Muscle layer of colon (tissue), 2 donors: Measurements from ENCODE around the gene RHOA.

Source experiments
- H3K27ac ChIP-seq: one replicate; pipeline ENCODE4 v1.7.0; 2013; ENCODE audit warnings: low read depth, mild to moderate bottlenecking, low read length, moderate library complexity
- H3K27me3 ChIP-seq, 2 donors: one replicate each; pipeline ENCODE4 v1.7.0; 2013; ENCODE audit warnings: low read length in 2 of 2, mild to moderate bottlenecking in 2 of 2; ENCODE audit not compliant: insufficient read depth in 2 of 2, control insufficient read depth in 1 of 2
- H3K36me3 ChIP-seq: one replicate; pipeline ENCODE4 v1.7.0; 2013; ENCODE audit warnings: mild to moderate bottlenecking, low read length; ENCODE audit not compliant: insufficient read depth
- H3K4me1 ChIP-seq: one replicate; pipeline ENCODE4 v1.7.0; 2013; ENCODE audit warnings: mild to moderate bottlenecking, low read length; ENCODE audit not compliant: insufficient read depth
- H3K4me3 ChIP-seq, 2 donors: one replicate each; pipeline ENCODE4 v1.7.0; 2013; ENCODE audit warnings: low read length in 2 of 2, low read depth in 1 of 2, mild to moderate bottlenecking in 1 of 2, moderate library complexity in 1 of 2
- H3K9ac ChIP-seq: one replicate; pipeline ENCODE4 v1.7.0; 2013; ENCODE audit warnings: low read length
- H3K9me3 ChIP-seq: one replicate; pipeline ENCODE4 v1.7.0; 2013; ENCODE audit warnings: mild to moderate bottlenecking, low read length
- donor health status: abdominal sarcoma.
- donor health status: Adenocarcinoma of cecum.

Gene RHOA

GRCh38 chr3:49424816-49425215 is 13.0 kb upstream of the RHOA start:
- Histone ChIP-seq H3K27ac (no peak overlapping the region), H3K27me3 (no peaks in the 10 kb centered on the region), H3K9ac (no peak overlapping the region), H3K4me1 (peaks cover 17% of the 10 kb centered on the region), H3K9me3 (no peaks in the 10 kb centered on the region), H3K36me3 (peaks cover 25% of the 10 kb centered on the region), H3K4me3 (no peak overlapping the region)

DNA sequence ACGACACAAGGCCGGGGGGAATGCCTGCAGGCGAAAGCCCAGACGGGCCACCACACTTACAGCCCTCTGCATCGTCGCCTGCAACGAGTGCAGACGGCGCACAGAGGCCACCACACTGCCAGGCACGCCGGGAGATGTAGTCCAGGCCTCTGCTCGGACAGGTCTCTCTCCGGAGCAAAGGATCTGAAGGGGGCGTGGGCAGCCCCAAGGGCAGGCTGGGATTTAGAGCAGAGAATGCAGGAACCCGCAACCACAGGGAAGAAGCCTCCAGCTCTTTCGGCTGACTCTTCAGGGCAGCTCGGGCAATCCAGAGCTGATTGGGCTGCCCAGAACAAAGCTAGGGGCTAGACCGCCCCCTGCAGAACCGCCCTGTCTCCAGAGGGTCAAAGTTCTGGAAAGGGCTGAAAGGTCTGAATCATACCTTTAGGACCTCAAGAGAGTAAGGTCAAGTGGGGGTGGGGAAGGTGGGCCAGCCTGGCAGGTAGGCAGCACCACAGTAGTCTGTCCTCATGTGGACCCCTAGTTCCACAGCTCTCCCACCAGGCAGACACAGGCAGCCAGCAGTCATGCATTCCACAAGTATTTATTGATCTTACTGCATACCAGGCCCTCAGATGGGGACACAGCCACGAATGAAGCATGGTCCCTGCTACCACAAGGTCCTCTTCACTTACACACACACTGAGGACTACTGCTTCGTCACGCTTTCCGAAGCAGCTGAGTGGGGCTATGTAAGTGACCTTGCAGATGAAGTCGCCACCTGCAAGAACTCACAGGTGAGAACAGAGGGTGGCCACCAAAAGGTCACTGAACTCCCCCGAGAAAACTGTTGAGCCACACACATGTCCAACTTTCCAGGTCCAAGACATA is 10.8 kb upstream of the RHOA start, which contains the start of gene AMT:
AMT (minus strand) TSS at position 95 of the 870 bp plus-strand sequence; CDS start at position 72, 23 bp downstream.
- Histone ChIP-seq H3K4me3 (peak within 1 kb of the TSS; percentile 30 to 42), H3K27ac (peak within 1 kb of the TSS; percentile 54)

DNA sequence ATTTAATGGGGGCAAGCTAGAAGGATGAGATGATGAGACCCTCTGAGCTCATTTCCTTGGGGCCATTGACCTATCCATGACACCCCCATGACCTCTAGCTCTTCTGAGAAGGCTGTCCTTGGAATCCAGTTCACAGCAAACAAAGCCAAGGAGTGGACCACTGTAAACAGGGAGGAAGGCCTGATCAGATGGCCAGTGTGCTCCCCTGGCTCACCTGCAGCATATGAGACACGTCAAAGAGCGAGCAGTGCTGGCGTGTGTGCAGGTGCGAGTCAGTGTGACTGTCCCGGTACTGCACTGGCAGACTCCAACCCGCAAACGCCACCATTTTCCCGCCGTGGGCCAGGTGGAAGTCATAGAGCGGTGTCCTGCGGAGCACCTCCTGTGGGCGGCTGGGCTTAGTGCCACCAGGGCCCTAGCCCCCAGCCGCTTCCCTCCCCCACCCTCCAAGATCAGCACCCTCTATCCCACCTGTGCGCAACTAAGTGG is 10.2 kb upstream of the RHOA start:
- H3K4me1 ChIP-seq: peaks cover 16% of the 10 kb centered on the region
- peak overlapping the region; percentile 54 for H3K27ac ChIP-seq
- peaks cover 25% of the 10 kb centered on the region for H3K36me3 ChIP-seq
- H3K27me3 ChIP-seq: no peaks in the 10 kb centered on the region
- H3K4me3 ChIP-seq: peak overlapping the region; percentile 30 to 42
- H3K9ac ChIP-seq: no peak overlapping the region
- H3K9me3 ChIP-seq: no peaks in the 10 kb centered on the region

More for the DNA sequence above, 10.8 kb upstream of the RHOA start, which contains the start of gene AMT:
- Histone ChIP-seq H3K9ac (no peak within 1 kb of the TSS), H3K4me1 (peaks cover 16% of the 10 kb centered on the region), H3K36me3 (peaks cover 25% of the 10 kb centered on the region), H3K27me3 (no peaks in the 10 kb centered on the region), H3K9me3 (no peaks in the 10 kb centered on the region)

DNA sequence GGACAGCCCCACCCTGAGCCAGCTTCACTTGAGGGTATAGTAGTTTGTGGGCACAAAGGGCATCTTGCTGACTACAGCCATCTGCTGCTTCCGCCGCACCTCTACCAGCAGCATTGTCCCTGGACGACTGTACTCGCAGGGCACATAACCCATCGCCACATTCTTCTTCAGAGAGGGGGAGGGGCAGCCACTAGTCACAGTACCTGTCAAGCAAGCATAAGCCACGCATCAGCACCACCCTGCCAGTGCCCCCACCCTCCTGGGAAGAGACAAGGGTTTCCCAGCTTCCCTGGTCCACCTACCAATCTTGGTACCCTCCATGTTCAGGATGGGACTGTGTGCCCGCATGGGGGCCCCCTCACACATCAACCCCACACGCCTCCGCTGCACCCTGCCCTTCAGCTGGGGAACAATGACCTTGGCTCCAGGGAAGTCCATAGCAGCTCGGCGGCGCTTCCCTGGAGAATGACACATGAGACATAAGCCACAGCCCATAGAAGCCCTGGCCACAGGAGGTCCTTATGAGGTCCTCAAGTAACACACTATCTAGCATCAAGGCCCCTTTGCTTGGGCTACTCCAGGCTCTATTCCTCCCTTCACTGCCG is 5.8 kb upstream of the RHOA start:
- Histone ChIP-seq H3K36me3 (peaks cover 22% of the 10 kb centered on the region), H3K27me3 (no peaks in the 10 kb centered on the region), H3K4me3 (no peak overlapping the region), H3K27ac (no peak overlapping the region), H3K4me1 (peaks cover 23% of the 10 kb centered on the region), H3K9ac (no peak overlapping the region), H3K9me3 (no peaks in the 10 kb centered on the region)

DNA sequence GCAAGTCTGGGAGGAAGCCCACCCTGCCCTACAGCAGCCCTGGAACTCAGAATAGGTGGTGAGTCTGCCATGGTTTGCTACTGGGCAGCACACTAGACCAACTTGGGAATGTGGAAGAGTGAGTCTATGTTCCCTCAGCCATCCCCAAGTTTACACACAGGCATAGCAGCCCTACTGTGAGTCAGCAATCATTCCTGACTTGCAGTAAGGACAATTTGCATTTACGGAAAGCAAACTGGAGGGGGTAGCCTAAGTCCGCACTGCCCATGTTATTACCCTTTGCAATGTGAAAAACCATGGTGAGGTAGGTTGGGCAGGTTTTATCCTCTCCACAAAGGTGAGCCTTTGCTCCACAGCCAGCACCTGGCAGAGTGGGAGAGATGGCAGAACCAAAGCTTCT is 5.1 kb upstream of the RHOA start:
- no peaks in the 10 kb centered on the region for H3K27me3 ChIP-seq
- no peak overlapping the region for H3K27ac ChIP-seq
- H3K9me3 ChIP-seq: no peaks in the 10 kb centered on the region
- no peak overlapping the region for H3K9ac ChIP-seq
- no peak overlapping the region for H3K4me3 ChIP-seq
- H3K36me3 ChIP-seq: peaks cover 22% of the 10 kb centered on the region
- peaks cover 17% of the 10 kb centered on the region for H3K4me1 ChIP-seq

- H3K4me3 ChIP-seq: no peak overlapping the region
- no peaks in the 10 kb centered on the region for H3K9me3 ChIP-seq
- peaks cover 13% of the 10 kb centered on the region for H3K4me1 ChIP-seq
- no peaks in the 10 kb centered on the region for H3K27me3 ChIP-seq
- H3K9ac ChIP-seq: no peak overlapping the region
- H3K27ac ChIP-seq: no peak overlapping the region
- H3K36me3 ChIP-seq: peaks cover 22% of the 10 kb centered on the region
These were observed 4.3 kb upstream of the RHOA start for GRCh38 chr3:49415931-49416601.

DNA sequence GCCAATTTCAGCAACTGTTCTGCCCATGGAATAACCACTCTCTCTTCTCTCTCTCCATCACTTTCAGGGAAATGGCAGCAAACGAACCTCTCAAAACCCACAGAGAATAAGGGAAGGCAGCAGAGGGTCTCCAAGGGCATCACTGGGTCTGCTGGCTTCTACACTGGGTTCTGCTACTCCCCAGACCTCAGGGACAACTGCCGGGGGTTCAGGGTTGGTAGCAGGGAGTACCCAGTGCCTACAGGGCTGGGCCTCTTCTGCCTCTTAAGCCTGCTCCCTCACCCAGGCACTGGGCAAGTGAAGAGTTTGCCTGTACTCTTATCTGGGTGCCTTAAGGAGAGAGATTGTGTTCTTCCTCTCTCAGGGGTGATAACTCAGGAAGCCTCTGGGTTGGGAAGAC is 3.0 kb upstream of the RHOA start:
- no peak overlapping the region for H3K27ac ChIP-seq
- H3K36me3 ChIP-seq: peaks cover 14% of the 10 kb centered on the region
- H3K4me3 ChIP-seq: no peak overlapping the region
- peaks cover 20% of the 10 kb centered on the region for H3K4me1 ChIP-seq
- no peaks in the 10 kb centered on the region for H3K27me3 ChIP-seq
- no peaks in the 10 kb centered on the region for H3K9me3 ChIP-seq
- no peak overlapping the region for H3K9ac ChIP-seq

GRCh38 chr3:49413338-49413734 is 1.6 kb upstream of the RHOA start:
- Histone ChIP-seq H3K4me1 (peaks cover 30% of the 10 kb centered on the region), H3K9me3 (no peaks in the 10 kb centered on the region), H3K9ac (peak overlapping the region; percentile 93), H3K27ac (peak overlapping the region; percentile 93), H3K27me3 (no peaks in the 10 kb centered on the region), H3K4me3 (peak overlapping the region in 1 of 2 donors; percentile 96), H3K36me3 (peaks cover 14% of the 10 kb centered on the region)

DNA sequence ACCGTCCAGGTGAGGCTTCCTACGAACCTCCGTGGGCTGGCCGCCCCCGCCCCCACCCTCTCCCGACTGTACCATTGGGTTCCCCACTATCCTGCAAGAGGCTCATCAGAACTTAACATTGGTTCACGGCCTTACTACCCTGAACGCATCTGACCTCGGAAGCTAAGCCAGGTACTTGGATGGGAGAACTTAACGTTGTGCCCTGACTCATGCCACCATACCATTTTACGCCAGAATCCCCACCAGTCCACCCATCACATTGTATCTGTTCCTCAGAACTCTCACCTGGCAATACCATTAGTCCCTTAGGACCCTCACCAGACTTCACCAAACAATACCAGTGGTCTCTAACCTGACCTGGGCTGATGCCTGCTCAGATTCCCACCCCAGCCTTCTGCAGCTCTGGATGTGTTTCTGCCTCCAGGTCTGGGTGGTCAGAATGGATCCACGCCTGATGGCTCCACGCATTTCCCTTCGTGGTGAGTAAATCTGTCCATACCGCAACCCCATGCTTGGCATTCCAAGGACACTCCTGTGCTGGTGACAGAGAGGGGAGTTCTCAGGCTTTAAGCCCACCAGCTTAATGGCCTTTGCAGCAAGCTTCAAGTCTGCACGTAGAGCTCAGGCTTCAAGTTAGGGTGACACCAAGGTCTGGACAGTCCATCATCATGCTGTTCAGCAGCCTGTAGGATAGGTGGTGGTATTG is 1.0 kb upstream of the RHOA start:
- peaks cover 32% of the 10 kb centered on the region for H3K4me1 ChIP-seq
- peak overlapping the region; percentile 84 to 96 for H3K4me3 ChIP-seq
- H3K9me3 ChIP-seq: no peaks in the 10 kb centered on the region
- H3K27ac ChIP-seq: peak overlapping the region; percentile 93
- H3K9ac ChIP-seq: peak overlapping the region; percentile 93
- peaks cover 14% of the 10 kb centered on the region for H3K36me3 ChIP-seq
- no peaks in the 10 kb centered on the region for H3K27me3 ChIP-seq

- Histone ChIP-seq H3K4me1 (peaks cover 40% of the 10 kb centered on the region), H3K27me3 (no peaks in the 10 kb centered on the region), H3K36me3 (peaks cover 14% of the 10 kb centered on the region), H3K27ac (peak overlapping the region; percentile 79), H3K4me3 (peak overlapping the region; percentile 80), H3K9ac (peak overlapping the region; percentile 83), H3K9me3 (no peaks in the 10 kb centered on the region)
These were observed 225 bp downstream of the RHOA start for GRCh38 chr3:49411535-49411967.
